OCI-LY3 (cell line): ENCODE measurements around the gene RNGTT.
"Not testable (repeated sequence)": the region's sequence is repeated elsewhere in the genome, so short reads cannot be mapped to it uniquely, and the experiment has no call there.

Source experiments
- EZH2phosphoT487 ChIP-seq: fragments of 200-600 bp; shearing (Covaris generic); IDR thresholded peaks from 2 replicates; pipeline ENCODE4 v1.6.1; 2018; ENCODE audit warnings: antibody characterized with exemption, mixed run types, low read depth
- TF ChIP-seq, protein P1 (sequence below): fragments of 200-600, 300-600 bp; sonication (generic); IDR thresholded peaks from 2 replicates; pipeline ENCODE4 v1.5.1; 2014; ENCODE audit warnings: antibody characterized with exemption, low read length, low read depth

- TF ChIP-seq, protein P1, sequence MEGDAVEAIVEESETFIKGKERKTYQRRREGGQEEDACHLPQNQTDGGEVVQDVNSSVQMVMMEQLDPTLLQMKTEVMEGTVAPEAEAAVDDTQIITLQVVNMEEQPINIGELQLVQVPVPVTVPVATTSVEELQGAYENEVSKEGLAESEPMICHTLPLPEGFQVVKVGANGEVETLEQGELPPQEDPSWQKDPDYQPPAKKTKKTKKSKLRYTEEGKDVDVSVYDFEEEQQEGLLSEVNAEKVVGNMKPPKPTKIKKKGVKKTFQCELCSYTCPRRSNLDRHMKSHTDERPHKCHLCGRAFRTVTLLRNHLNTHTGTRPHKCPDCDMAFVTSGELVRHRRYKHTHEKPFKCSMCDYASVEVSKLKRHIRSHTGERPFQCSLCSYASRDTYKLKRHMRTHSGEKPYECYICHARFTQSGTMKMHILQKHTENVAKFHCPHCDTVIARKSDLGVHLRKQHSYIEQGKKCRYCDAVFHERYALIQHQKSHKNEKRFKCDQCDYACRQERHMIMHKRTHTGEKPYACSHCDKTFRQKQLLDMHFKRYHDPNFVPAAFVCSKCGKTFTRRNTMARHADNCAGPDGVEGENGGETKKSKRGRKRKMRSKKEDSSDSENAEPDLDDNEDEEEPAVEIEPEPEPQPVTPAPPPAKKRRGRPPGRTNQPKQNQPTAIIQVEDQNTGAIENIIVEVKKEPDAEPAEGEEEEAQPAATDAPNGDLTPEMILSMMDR, result not testable (repeated sequence)
- TF ChIP-seq EZH2phosphoT487, result not testable (repeated sequence)
These were observed 195.3 kb downstream of the RNGTT start for GRCh38 chr6:88768114-88768513.
